ENCODE results near the gene PTBP3.

GRCh38 chr9:112351184-112351583, 17.8 kb upstream of the PTBP3 start:
- no peak for TF ChIP-seq POLR2A (IDR thresholded peaks at IDR 0.05)
- TF ChIP-seq CTCF (IDR thresholded peaks at IDR 0.05) = no peak
